ENCODE measurements around the gene PANK2.

GRCh38 chr20:3972161-3972560 is 83.0 kb downstream of the PANK2 start:
- TF ChIP-seq CTCF (IDR thresholded peaks at IDR 0.05): no peak
- TF ChIP-seq POLR2A (IDR thresholded peaks at IDR 0.05): no peak
- TF ChIP-seq POLR2AphosphoS5 (IDR thresholded peaks at IDR 0.05): no peak

Measured in gastroesophageal sphincter (tissue), 3 donors.